ENCODE data around the gene TMEM119.

Gene TMEM119

DNA sequence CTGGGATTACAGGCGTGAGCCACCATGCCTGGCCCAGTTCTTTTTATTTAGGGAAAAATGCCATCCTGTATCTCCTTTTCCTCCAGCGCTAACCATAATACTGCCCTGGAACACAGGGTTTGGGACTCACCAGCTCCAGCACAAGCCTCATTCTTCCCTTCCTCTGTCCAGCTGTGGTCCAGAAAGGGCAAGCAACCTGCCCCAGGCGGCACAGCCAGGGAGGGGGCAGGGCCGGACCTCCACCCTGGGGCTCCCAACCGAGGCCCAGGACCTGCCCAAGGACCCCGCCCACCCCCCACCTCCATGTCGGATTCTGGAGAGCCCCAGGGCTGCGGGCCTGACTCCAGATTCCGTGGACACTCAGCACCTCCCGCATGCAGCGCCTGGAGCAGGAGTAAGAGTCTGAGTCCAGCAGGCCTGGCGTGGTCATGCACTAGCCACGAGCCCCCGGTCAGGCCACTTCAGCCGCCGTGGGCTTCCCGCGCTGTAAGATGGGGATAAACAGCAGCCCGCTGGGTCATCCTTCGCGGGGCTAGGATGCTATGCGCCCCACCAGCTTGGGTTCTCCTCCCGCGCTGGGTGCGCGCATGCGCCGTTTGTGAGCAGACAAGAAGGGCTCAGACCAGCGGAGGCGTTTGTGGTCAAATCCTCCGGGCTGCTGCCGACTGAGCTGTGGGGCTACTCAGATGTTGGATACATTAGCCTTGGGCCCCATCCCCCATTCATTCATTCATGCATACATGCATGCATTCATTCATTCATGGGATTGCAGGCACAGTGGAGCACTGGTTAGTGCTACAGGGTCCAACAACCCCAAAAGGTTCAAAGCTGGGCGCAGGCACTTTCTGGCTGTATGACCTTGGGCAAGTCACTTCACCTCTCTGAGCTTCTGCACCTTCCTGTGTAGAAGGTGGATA is 16.3 kb downstream of the TMEM119 start:
- DNase-seq (ENCODE audit: extremely low spot score) = no peak
- POLR2A ChIA-PET = interaction anchor here (0.5 to 0.6 kb wide), 2 partner anchors 28 to 269 kb away, joined by 3 to 5 read pairs; no protein-coding TSS in a partner anchor
- TF ChIP-seq, protein P1, sequence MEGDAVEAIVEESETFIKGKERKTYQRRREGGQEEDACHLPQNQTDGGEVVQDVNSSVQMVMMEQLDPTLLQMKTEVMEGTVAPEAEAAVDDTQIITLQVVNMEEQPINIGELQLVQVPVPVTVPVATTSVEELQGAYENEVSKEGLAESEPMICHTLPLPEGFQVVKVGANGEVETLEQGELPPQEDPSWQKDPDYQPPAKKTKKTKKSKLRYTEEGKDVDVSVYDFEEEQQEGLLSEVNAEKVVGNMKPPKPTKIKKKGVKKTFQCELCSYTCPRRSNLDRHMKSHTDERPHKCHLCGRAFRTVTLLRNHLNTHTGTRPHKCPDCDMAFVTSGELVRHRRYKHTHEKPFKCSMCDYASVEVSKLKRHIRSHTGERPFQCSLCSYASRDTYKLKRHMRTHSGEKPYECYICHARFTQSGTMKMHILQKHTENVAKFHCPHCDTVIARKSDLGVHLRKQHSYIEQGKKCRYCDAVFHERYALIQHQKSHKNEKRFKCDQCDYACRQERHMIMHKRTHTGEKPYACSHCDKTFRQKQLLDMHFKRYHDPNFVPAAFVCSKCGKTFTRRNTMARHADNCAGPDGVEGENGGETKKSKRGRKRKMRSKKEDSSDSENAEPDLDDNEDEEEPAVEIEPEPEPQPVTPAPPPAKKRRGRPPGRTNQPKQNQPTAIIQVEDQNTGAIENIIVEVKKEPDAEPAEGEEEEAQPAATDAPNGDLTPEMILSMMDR (IDR thresholded peaks at IDR 0.05; ENCODE audit: control extremely low read depth, extremely low read depth, low read depth, missing control alignments) = no peak
- CTCF ChIA-PET = interaction anchor here (1.0 to 1.4 kb wide), 4 partner anchors 9 to 271 kb away, joined by 3 to 6 read pairs (median 3); no protein-coding TSS in a partner anchor

DNA sequence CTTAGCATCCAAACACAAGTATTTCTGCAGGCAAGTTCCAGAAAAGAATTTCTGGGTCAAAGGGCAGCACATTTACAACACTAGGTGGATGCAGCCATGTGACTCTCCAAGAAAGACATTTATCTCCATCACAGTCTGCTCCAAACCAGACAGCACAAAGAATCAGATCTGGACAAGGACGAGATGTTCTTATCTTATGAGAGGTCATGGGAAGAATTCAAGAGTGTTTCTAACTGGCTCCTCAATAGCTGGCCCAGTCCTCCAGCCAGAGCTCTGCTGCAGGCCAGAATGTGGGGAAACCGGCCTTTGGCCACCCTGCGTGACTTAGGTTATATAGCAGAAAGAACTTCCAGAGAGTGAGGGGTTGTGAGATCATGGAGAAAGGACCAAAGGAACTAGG is 17.4 kb downstream of the TMEM119 start:
- DNase-seq (ENCODE audit: extremely low spot score) = no peak
- ChIA-PET CTCF (no interaction called here), POLR2A (no interaction called here)
- TF ChIP-seq, protein P1 (IDR thresholded peaks at IDR 0.05; ENCODE audit: control extremely low read depth, extremely low read depth, low read depth, missing control alignments) = no peak

DNA sequence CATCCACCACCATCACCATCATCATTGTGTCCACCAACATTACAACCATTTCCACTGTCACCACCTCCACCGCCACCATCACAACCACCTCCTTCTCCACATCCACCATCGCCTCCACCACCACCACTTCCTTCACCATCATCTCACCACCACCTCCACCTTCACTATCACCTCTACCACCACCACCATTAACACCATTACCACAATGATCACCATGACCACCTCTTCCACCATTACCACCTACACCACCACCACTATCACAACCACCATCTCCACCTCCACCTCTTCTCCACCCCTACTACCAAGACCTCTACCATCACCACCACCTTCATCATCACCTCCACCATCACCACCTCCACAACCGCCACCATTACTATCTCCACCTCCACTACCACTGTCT is 19.1 kb downstream of the TMEM119 start:
- no peak for DNase-seq (ENCODE audit: extremely low spot score)
- CTCF ChIA-PET = interaction anchor here (0.8 to 22.9 kb wide), 4 partner anchors 8 to 39 kb away, joined by 3 to 543 read pairs (median 5); no protein-coding TSS in a partner anchor
- POLR2A ChIA-PET = no interaction called here
- TF ChIP-seq, protein P1 (IDR thresholded peaks at IDR 0.05; ENCODE audit: control extremely low read depth, extremely low read depth, low read depth, missing control alignments) = no peak

GRCh38 chr12:108578264-108578663 is 19.6 kb downstream of the TMEM119 start:
- ChIA-PET POLR2A (no interaction called here), CTCF (interaction anchor here (1.8 to 22.9 kb wide), 2 partner anchors 8 to 37 kb away, joined by 5 to 543 read pairs; no protein-coding TSS in a partner anchor)
- DNase-seq (ENCODE audit: extremely low spot score) = no peak
- TF ChIP-seq, protein P1 (IDR thresholded peaks at IDR 0.05; ENCODE audit: control extremely low read depth, extremely low read depth, low read depth, missing control alignments) = no peak

DNA sequence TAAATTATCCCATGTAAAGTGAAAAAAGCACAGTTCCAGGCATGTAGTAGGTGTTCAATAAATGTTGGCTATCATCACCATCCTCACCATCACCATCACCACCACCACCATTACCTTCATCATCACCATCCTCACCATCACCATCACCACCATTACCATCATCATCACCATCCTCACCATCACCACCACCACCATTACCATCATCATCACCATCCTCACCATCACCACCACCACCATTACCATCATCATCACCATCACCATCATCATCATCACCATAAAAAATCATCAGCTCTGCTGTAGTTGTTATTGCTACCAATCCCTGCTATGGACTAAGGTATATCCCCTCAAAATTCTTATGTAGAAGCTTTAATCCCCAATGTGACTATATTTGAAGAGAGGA is 20.4 kb downstream of the TMEM119 start:
- ChIA-PET POLR2A (no interaction called here), CTCF (interaction anchor here (1.1 to 22.9 kb wide), 6 partner anchors 9 to 58 kb away, joined by 3 to 543 read pairs (median 6); no protein-coding TSS in a partner anchor)
- no peak for DNase-seq (ENCODE audit: extremely low spot score)
- TF ChIP-seq, protein P1 (IDR thresholded peaks at IDR 0.05; ENCODE audit: control extremely low read depth, extremely low read depth, low read depth, missing control alignments) = no peak

DNA sequence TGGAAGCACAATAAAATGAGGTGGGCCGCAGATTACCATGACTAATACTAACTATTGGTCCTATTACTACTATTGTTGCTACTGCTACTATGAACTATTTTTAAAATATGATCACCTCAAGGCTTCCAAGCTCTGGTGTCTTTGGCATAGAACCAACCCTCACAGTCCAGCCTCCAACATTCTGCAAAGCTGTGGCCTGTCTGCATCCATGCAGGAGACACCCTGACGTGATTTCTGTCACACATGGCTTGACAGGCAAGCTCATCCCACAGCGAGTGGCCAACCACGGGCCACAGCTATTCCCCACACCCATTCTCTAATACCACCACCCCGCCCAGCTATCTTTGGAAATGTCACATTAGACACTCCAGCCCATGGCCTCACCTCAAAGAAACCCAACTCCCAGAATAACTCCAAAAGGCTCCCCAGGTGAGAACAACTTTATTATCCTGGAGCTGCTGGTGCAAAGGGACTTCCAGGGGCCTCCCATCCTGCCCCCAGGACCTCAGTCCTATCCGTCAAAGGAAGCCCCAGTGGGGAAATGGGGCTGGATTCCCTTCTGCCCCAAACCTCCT is 21.1 kb downstream of the TMEM119 start:
- ChIA-PET POLR2A (no interaction called here), CTCF (interaction anchor here (1.1 to 22.9 kb wide), 7 partner anchors 8 to 59 kb away, joined by 3 to 543 read pairs (median 5); no protein-coding TSS in a partner anchor)
- TF ChIP-seq, protein P1 (IDR thresholded peaks at IDR 0.05; ENCODE audit: control extremely low read depth, extremely low read depth, low read depth, missing control alignments) = no peak
- DNase-seq (ENCODE audit: extremely low spot score) = no peak
